GM10266 (cell line): ENCODE results near the gene KCTD2.
A peak's percentile ranks its signal among the peaks of the same experiment; 100 is the strongest.
"Not testable (repeated sequence)": the region's sequence is repeated elsewhere in the genome, so short reads cannot be mapped to it uniquely, and the experiment has no call there.

ENCODE experiments used
- DNase-seq: peaks from one replicate; pipeline ENCODE4 v3.0.0; 2012; ENCODE audit errors: extremely low spot score
- TF ChIP-seq, protein P1 (sequence below): IDR thresholded peaks from 2 replicates; pipeline ENCODE4 v1.5.1; 2012; ENCODE audit warnings: mild to moderate bottlenecking, low read depth; ENCODE audit not compliant: control insufficient read depth, insufficient read depth; ENCODE audit errors: missing control alignments

The KCTD2 gene

DNA sequence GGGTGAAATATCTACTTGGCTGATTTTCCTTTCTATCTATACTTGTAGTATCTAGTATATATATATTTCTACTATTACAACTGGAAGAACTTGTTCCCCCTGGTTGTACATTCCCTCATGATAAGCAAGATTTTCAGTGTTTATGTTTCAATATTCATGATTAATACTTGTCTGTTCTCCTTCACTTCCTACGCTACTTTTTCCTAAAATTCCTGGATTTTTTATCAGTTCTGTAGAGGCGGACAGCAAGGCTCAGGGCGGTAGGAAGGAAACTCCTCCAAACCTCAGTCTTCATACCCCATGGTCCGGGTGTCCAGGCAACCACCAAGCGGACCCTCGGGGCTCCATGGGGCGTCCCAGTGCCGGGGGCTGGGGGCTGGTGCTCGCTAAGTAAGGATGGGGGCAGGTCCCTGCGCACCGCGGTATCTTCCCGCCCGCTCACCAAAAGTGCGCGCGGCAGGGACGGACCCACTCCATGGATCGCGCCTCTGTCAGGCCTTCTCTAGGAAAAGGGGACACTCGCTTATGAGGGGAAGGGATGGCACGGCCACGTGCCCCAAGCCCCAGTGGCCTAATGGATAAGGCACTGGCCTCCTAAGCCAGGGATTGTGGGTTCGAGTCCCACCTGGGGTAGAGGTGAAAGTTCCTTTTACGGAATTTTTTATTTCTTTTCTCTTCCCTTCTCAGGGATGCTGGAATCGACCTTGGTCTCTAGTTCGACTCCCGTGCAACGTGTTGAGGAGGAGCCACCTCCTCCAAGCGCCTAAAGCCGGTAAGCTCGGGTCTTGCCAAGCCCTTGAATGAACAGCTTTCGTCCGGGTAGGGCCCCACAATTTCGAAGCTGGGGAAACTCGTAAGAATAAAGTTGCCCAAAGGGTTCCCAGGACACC is 13.4 kb upstream of the KCTD2 start:
- DNase-seq = peak; percentile 65
- TF ChIP-seq, protein P1, sequence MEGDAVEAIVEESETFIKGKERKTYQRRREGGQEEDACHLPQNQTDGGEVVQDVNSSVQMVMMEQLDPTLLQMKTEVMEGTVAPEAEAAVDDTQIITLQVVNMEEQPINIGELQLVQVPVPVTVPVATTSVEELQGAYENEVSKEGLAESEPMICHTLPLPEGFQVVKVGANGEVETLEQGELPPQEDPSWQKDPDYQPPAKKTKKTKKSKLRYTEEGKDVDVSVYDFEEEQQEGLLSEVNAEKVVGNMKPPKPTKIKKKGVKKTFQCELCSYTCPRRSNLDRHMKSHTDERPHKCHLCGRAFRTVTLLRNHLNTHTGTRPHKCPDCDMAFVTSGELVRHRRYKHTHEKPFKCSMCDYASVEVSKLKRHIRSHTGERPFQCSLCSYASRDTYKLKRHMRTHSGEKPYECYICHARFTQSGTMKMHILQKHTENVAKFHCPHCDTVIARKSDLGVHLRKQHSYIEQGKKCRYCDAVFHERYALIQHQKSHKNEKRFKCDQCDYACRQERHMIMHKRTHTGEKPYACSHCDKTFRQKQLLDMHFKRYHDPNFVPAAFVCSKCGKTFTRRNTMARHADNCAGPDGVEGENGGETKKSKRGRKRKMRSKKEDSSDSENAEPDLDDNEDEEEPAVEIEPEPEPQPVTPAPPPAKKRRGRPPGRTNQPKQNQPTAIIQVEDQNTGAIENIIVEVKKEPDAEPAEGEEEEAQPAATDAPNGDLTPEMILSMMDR = no peak

DNA sequence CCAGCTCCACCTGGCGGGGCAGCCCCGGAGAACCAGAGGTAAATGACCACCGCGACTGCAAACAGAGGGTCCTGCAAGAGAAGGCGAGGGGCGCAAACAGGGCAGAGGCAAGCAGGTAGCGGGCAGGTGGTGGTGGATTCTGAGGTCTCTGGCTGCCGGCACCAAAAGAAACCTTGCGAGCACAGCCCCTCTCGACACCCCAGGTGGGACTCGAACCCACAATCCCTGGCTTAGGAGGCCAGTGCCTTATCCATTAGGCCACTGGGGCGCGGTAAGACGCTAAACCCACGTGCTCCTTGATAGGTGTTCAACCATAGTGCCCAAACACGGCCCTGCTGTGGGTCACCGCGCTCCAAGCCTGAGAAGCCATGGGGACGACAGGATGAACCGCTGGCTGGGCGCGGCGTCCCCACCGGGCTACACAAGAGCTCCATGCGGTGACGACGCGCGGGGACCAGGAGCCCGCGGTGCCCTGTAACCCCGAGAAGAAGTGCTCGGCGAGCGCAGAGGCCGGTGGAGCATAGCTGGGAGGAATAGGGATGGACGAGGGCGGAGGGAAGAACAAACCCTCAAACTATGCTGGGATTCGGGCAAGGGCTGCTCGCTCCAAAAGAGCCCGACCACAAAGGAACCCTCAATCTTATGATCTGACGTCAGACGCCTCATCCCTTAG is 12.7 kb upstream of the KCTD2 start:
- peak; percentile 77 for DNase-seq
- TF ChIP-seq, protein P1 = peak; percentile 9

DNA sequence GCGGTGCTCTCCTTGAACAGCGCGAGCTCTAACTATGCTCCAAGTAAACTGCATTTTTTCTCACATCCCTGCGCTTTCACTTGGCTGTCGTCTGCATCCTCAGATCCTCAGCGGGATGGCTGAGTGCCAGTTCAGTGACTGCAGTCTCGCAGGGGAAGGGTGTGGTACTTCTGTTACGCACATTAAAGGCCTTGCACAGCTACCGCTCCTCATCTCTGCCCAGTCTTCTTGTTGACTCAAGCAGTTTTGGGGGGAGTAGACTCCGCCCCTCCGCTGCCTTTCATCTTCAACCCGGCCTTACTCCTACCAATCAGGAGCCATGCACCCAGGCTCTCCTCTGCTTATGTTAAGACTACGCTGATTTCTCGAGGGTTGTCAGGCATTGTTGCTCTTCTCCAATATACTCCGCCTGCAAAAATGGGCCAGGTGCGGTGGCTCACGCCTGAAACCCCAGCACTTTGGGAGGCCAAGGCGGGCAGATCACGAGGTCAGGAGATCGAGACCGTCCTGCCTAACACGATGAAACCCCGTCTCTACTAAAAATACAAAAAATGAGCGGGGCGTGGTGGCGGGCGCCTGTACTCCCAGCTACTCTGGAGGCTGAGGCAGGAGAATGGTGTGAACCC is 10.3 kb upstream of the KCTD2 start:
- TF ChIP-seq, protein P1 = no peak
- DNase-seq = no peak

DNA sequence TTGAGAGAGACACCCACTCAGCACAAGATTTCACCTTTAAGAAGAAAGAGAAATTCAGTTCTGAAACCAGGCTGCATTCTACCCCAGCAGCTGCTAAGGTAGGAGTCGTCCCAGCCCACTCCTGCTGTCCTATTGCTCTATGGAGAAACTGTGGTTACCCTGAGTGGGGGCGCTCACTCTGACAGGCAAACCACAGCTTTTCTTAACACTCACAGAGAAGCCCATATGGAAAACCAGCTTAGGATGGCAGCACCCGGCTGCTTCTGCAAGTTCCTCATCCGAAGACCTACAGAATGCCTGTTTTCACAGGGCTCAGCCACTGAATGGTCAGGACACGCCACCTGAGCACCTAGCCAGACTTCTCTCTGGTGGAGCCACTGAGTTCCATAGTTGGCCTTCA is 7.8 kb upstream of the KCTD2 start:
- TF ChIP-seq, protein P1 = no peak
- no peak for DNase-seq

DNA sequence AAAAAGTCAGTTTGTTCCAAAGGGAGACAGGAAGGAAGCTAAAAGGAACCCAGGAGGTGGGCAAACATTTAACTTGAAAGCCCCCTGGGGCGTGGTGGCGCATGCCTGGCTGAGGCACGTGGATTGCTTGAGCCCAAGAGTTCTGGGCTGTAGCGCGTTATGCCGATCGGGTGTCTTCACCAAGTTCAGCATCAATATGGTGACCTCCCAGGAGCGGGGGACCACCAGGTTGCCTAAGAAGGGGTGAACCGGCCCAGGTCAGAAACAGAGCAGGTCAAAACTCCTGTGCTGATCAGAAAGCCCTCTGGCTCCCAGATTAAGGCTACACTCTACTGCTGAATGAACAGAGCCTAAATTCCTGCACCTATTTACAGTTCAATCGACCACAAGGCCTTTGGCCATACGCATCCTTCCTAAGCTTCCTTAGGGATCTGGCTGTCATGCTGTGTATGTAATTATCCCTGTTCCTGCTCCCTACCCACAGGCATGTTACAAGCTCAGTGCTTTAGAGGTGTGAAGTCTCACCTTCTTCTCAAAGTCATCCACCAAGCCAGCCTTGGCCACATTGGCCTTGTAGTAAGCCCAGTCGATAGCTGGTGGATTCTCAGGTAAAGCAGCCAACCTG is 5.3 kb upstream of the KCTD2 start:
- TF ChIP-seq, protein P1 = no peak
- no peak for DNase-seq

DNA sequence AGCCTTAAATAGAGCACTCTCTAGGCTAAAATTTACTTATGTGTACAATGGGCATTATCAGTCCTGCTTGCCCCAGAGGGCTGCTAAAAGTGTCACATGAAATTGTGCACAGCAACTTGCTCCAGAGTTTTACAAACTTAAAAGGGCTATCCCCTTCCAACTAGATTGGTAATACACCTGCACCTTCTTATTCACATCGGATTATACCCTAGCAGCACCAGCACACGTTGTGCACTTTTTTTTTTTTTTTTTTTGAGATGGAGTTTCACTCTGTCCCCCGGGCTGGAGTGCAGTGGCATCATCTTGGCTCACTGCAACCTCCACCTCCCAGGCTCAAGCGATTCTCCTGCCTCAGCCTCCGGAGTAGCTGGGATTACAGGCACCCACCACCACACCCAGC is 3.2 kb upstream of the KCTD2 start:
- not testable (repeated sequence) for DNase-seq

DNA sequence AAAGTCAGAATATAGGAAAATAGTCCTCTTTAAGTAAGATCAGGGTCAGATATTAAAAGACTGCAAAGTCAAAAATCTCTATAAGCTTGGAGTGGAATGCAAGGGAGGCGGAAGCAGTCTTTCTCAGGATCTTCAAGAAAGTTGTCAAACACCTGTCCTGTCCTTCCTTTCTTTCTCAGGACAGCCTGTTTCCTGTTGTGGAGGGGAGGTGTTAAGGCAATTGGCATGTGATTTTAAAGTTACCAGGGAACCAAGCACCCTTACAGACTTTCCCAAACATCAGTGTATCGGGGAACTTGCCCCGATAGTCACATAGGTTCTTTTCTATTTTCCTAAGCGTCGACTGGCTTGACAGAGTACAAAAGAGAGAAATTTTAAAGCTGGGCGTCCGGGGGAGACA is 2.3 kb upstream of the KCTD2 start:
- TF ChIP-seq, protein P1 = no peak
- no peak for DNase-seq

DNA sequence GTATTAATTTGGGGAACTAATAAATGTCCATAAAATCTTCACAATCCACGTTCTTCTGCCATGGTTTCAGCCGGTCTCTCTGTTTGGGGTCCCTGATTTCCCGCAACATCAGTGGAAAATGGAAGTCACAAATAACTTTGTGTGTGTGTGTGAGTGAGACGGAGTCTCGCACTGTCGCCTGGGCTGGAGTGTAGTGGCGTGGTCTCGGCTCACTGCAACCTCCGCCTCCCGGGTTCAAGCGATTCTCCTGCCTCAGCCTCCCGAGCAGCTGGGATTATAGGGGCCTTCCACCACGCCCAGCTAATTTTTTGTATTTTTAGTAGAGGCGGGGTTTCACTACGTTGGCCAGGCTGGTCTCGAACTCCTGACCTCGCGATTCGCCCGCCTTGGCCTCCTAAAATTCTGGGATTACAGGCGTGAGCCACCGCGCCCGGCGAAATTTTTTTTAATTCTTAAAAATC is 1.0 kb upstream of the KCTD2 start:
- DNase-seq = not testable (repeated sequence)
